Muscle of back (tissue), 11 donors: Measurements from ENCODE around the gene MISP. TPM values are rescaled to one million over a fixed set of nuclear protein-coding genes. Genes with fewer than 3 reads are reported as not detected.

Experiments
- DNase-seq, 3 donors: peaks; one replicate each; pipeline versions ENCODE4 v3.0.0 to v3.0.0-alpha.2; 2013
- polyA plus RNA-seq, 10 donors: library from polyadenylated mRNA; unstranded; fragments of 120-200 nt; gene quantifications; one replicate each; pipeline ENCODE4 v1.2.1, GENCODE V29; 2013; ENCODE audit not compliant: insufficient read length in 10 of 10

MISP gene
- polyA plus RNA-seq, 10 donors: 0.05 to 0.84 (median 0.17) TPM; not detected in 1

- DNase-seq: peak; percentile 100
These were observed 46.0 kb downstream of the MISP start, which contains the start of gene PTBP1 for GRCh38 chr19:796692-797527. Gene PTBP1 (plus strand): TSS chr19:797452. CDS start chr19:797498, 46 bp downstream.

GRCh38 chr19:797528-798414 lies 46.9 kb downstream of the MISP start:
- peak; percentile 93 to 95 (median 95) for DNase-seq

GRCh38 chr19:798415-799075 lies 47.6 kb downstream of the MISP start:
- peak in 1 of 3 donors; percentile 67 for DNase-seq

DNA sequence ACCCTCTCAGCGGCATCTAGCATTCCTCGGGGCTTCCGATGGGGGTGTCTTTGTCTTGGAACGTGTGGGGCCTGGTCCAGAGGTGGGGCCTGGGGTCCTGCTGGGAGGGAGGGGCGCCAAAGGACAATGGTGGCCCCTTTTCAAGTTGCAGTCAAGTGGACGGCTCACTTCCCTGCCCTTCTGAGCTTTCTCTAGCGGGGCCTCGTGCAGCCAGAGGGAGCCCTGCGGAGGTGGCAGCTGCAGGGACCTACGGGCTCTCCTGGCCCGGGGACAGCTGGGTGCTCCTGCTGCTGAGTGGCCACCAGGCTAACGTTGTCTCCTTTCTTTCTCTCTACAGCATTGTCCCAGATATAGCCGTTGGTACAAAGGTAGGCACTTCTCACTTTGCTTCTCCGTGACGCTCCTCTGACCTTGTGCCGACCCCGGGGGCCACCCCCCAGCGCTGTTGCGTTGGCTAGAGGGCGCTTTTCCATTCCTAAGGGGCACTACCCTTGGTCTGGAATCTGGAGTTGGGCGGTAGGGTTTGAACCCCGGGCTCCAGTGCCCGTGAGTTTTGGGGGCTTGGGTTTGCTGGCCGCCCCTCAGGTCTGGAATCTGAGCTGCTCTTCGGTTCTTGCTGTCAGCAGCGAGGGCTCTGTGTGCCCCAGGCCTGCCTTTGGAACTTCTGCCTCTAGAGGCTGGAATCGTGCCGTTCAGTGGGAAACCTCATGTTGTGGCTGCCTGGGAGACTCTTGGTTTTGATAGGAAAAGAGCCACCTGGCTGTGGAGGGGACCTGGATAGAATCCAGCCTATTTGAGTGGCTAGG lies 48.4 kb downstream of the MISP start:
- peak in 1 of 3 donors; percentile 62 for DNase-seq

DNA sequence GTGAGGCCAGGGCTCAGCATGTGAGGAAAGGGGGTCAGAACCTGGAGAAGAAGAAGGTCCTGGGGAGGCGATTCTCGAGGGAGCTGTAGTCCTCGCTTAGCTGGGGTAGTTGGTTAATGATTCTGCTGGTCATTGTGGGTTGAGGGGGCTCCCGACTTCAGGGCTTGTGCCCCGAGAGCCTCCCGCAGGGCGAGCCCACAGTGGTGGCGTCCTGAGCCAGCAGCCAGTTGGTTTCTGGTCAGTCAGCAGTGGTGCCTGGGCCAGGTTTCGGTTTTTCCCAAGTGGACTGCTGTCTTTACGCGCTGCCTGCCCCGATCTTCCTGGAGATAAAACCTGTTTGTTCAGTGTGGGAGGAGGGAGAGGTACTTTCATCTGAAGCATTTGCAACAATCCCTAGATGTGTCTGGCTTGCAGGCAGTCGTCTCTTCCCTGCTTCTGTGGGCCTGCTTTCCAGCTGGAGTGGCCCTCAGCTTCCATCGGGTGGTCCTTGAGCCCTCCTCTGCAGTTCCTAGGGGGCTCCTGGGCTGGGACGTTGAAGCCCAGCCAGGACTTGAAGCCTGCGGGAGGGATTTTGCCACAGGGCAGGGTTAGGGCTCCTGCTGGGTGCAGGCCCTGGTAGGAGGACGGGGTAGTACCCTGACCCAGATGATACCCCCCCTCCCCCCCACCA lies 49.6 kb downstream of the MISP start:
- no peak for DNase-seq

- peak in 1 of 3 donors; percentile 51 for DNase-seq
These were observed 50.3 kb downstream of the MISP start for GRCh38 chr19:801030-801860.

DNA sequence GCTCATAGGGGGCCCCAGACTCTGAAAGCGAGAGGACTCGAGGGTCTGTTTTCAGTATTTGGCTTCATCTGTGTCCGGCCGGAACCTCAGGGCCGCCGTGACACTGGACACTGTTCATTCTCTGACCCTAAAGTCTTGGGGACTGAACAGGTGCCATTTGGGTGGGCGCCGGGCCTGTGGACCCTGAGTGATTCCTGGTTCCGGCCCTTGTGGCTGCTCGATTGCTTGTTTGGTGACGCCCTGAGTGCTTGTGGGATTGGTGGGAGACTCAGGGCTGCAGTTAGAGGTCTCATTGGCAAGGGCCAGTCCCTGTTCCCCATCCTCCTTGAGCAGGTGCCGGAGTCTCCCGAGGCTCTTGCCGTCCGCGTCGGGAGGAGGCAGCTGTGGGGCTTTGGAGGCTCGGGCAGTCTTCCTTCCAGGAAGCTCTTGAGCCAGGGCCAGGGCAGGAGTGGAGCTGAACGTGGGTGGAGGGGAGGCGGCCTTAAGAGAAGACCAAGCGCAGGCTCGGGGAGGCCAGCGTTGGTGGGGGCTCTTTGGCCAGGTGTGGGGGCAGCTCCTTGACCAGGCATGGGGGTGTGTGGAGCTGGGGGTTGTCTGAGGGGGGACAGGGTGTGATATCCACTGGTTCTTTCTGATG lies 51.1 kb downstream of the MISP start:
- DNase-seq: peak in 1 of 3 donors; percentile 74

DNA sequence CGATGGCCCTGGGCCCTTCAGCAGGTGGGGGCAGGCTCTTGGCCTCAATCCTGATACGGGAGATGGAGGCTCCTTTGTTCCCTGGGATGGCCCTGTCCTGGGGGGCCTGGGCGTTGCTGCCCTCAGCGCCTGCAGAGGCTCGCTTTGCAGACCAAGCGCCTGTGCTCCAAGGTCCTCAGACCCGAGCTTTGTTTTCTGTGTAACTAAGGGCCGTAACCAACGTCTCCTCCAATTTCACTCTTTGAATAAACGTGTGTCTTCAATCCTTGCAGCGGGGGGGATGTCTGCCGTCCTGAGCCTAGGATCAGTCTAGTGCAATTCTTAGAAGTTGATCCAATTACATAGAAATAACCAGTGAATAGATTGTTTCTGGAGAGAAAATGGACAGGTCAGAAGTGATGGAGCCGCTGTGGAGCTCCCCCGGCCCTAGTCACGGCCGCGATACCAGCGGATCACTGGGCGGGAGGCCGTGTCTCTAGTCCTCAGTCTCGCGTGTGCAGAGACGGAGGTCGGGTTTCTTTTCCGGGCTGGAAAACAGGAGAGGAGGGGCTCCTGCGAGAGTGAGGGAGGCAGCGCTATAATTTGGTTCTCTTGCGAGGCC lies 51.7 kb downstream of the MISP start:
- peak in 1 of 3 donors; percentile 77 for DNase-seq

DNA sequence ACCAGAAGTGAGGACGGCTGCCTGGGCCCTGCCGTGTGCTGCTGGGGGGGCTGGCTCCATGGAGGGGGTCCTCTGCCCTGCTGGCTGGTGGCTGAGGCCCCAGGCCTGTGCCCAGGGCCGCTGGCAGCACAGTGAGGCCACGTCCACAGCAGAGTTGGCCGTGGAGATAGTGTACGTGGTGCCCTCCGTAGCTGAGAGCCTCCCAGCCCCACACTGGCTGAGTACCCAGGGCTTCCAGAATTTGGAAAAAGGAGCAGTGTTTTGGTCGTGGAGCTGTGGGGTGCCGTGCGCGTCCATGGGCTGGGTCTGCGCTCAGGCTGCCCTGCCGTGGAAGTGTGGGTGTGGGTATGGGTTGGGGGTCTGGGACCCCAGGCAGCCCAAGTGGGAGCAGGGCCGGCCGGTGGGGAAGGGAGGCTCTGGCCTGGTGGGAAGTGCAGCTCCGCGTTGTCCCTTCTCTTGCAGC lies 52.2 kb downstream of the MISP start:
- peak in 1 of 3 donors; percentile 23 for DNase-seq

DNA sequence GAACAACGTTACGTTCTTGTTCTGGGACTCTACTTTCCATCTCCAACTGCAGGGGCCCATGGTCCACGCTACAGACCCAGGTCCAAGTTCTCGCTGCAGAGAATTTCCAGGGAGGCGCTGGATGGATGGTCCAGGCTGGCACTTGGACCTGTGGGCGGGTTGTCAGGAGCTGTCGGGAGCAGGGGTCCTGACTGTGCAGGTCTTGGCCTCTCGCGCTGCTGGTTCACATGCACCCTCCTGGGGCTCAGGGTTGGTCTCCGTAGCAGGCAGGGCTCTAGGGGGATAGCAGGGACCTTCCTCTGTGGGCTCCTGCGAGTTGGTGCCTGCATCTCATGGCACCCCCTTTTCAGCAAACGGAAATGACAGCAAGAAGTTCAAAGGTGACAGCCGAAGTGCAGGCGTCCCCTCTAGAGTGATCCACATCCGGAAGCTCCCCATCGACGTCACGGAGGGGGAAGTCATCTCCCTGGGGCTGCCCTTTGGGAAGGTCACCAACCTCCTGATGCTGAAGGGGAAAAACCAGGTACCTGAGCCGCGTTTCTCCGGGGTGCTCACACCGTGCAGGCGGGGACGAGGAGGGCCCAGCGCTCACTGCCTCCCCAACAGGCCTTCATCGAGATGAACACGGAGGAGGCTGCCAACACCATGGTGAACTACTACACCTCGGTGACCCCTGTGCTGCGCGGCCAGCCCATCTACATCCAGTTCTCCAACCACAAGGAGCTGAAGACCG lies 52.9 kb downstream of the MISP start:
- DNase-seq: peak in 1 of 3 donors; percentile 5

- peak in 1 of 3 donors; percentile 2 for DNase-seq
These were observed 53.7 kb downstream of the MISP start for GRCh38 chr19:804419-805165.

DNA sequence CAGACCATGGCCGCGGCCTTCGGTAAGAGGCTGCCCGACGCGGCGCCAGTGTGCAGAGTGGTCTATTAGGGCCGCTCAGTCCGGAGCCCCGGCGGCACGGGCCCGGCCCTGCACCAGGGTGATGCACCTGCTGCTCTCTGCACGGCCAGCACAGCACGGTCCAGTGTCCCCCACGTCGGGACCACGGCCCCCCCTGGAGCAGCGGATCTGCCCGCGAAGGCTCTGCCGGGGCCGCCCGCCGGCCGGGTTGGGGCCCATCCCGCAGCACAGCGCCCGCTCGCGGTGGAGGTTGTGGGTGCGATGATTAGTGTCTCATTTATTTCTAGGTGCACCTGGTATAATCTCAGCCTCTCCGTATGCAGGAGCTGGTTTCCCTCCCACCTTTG lies 54.2 kb downstream of the MISP start:
- DNase-seq: no peak

DNA sequence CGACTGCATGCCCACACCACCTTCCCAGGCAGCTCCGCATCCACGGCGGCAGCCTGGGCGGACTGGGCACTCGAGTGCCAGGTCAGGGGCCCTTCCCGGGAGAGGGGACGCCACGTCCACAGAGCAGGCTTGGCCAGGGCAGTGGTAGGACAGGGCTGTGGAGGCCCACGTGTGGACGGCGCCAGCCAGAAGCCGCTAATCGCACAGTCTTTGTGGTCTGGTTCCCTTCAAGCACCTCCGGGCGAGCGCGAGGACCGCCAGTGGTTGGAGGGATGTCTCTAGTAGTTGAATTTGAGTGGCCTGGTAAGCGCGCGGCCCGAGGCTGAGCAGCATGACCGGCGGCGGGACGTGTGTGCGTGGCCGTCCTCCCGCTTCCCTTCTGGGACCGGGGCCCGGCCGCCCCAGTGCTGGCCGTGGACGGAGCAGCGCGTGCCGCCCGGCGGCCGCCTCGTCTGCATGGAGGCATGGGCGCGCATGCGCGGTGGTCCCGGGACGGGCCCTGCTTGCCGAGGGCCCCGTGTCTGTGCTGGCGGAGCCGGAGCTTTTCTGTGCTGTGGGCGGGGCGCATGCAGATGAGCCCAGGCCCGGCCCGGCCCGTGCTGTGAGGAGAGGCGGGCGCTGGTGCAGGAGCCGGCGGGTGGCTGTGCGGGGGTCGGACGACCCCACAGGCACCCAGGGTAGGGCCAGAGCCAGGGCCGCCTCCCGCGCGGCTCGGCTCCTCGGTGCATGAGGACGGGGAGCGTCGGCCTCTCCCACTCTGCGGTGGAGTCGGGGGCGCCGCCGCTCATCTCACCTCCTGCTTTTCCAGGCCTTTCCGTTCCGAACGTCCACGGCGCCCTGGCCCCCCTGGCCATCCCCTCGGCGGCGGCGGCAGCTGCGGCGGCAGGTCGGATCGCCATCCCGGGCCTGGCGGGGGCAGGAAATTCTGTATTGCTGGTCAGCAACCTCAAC lies 55.0 kb downstream of the MISP start:
- DNase-seq: no peak

GRCh38 chr19:806815-807421 lies 56.0 kb downstream of the MISP start:
- DNase-seq: no peak
